ENCODE data around the gene BRIP1.

GRCh38 chr17:61701334-61701733, 162.0 kb downstream of the BRIP1 start:
- TF ChIP-seq, protein P1, sequence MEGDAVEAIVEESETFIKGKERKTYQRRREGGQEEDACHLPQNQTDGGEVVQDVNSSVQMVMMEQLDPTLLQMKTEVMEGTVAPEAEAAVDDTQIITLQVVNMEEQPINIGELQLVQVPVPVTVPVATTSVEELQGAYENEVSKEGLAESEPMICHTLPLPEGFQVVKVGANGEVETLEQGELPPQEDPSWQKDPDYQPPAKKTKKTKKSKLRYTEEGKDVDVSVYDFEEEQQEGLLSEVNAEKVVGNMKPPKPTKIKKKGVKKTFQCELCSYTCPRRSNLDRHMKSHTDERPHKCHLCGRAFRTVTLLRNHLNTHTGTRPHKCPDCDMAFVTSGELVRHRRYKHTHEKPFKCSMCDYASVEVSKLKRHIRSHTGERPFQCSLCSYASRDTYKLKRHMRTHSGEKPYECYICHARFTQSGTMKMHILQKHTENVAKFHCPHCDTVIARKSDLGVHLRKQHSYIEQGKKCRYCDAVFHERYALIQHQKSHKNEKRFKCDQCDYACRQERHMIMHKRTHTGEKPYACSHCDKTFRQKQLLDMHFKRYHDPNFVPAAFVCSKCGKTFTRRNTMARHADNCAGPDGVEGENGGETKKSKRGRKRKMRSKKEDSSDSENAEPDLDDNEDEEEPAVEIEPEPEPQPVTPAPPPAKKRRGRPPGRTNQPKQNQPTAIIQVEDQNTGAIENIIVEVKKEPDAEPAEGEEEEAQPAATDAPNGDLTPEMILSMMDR (IDR thresholded peaks at IDR 0.05; ENCODE audit: insufficient read depth, low read depth, low read length), result no peak
- TF ChIP-seq EZH2 (IDR thresholded peaks at IDR 0.05; ENCODE audit: insufficient read depth, low read length), result no peak
